HepG2 (cell line): Measurements from ENCODE around the gene NOTCH2. TPM values are rescaled to one million over a fixed set of nuclear protein-coding genes. Genes with fewer than 3 reads are reported as not detected.

Experiments
- ATAC-seq: fragments of 200-7000 bp; cut with Tn5 transposase; 3 replicates; pipeline ENCODE4 v1.9.1; 2020; ENCODE audit warnings: mild to moderate bottlenecking, moderate library complexity
- BruUV-seq: library from RNA; stranded (reverse); fragments of 400-500 nt; replicated peaks from 2 replicates; lab custom pipeline; 2021; lab: Mats Ljungman, UMichigan
- CTCF ChIA-PET: fragments of 300-600 bp; formaldehyde crosslinking; extraction: SDS; loops from one replicate; lab custom pipeline; 2021; ENCODE audit warnings: low total read pairs, inconsistent platforms, low intra/inter-chr PET ratio; lab: Yijun Ruan, JAX
- POLR2A ChIA-PET: fragments of 350-600 bp; sonication (Branson Sonifier 250); formaldehyde crosslinking; loops from one replicate; lab custom pipeline; 2020; ENCODE audit warnings: antibody characterized with exemption, inconsistent platforms; lab: Yijun Ruan, JAX
- DNase-seq: peaks from one replicate; pipeline ENCODE4 v3.0.0-alpha.2; 2015; ENCODE audit warnings: low spot score
- FAIRE-seq: peaks from 3 replicates; lab custom pipeline; 2011; peaks lifted over from hg19 to GRCh38; lab: Jason Lieb, UNC
- H2AFZ ChIP-seq: one replicate; pipeline ENCODE4 v1.6.1; 2011; ENCODE audit warnings: low read length, inconsistent platforms
- H3K27ac ChIP-seq: fragments of 300-600 bp; 3 replicates; pipeline ENCODE4 v1.8.0; 2011; ENCODE audit warnings: mixed run types, mild to moderate bottlenecking, mixed read lengths, low read length, inconsistent platforms; ENCODE audit not compliant: insufficient read depth; ENCODE audit errors: extremely low read length
- H3K27me3 ChIP-seq, 2 experiments: fragments of 200-600 bp in 1 of 2; 2 replicates in 1 of 2; 3 replicates in 1 of 2; pipeline versions ENCODE4 v1.6.0 to v1.8.0; 2011; ENCODE audit warnings: low read length in 2 of 2, mild to moderate bottlenecking in 2 of 2, moderate library complexity in 2 of 2, inconsistent platforms in 1 of 2; ENCODE audit not compliant: insufficient read depth in 2 of 2, control insufficient read depth in 1 of 2
- H3K36me3 ChIP-seq, 2 experiments: fragments of 200-600 bp in 1 of 2; replicated peaks in 1 of 2; 2 replicates in 1 of 2; 3 replicates in 1 of 2; pipeline versions ENCODE4 v1.5.1 to v1.8.0; 2011; ENCODE audit warnings: low read length in 2 of 2, inconsistent platforms in 1 of 2; ENCODE audit not compliant: insufficient read depth in 2 of 2, control insufficient read depth in 1 of 2
- H3K4me1 ChIP-seq: 2 replicates; pipeline ENCODE4 v1.5.1; 2012; ENCODE audit warnings: low read length, inconsistent platforms; ENCODE audit not compliant: insufficient read depth
- H3K4me2 ChIP-seq: 2 replicates; pipeline ENCODE4 v1.6.0; 2011; ENCODE audit warnings: low read depth, low read length, inconsistent platforms
- H3K4me3 ChIP-seq, 3 experiments: fragments of 200-600 bp in 1 of 3; sonication (generic), shearing (Covaris generic) in 1 of 3; replicated peaks in 1 of 3; 2 replicates each; pipeline ENCODE4 v1.5.1; 2011 to 2016; ENCODE audit warnings: low read length in 3 of 3, inconsistent platforms in 2 of 3, low read depth in 2 of 3, mild to moderate bottlenecking in 2 of 3, control low read depth in 1 of 3, mixed read lengths in 1 of 3; ENCODE audit not compliant: insufficient read depth in 1 of 3
- H3K79me2 ChIP-seq: one replicate; pipeline ENCODE4 v1.6.1; 2011; ENCODE audit warnings: low read length, inconsistent platforms; ENCODE audit not compliant: insufficient read depth
- H3K9ac ChIP-seq: 2 replicates; pipeline ENCODE4 v1.6.0; 2011; ENCODE audit warnings: mild to moderate bottlenecking, low read depth, low read length, inconsistent platforms; ENCODE audit not compliant: insufficient read depth
- H3K9me3 ChIP-seq: 2 replicates; pipeline ENCODE4 v1.5.1; 2012; ENCODE audit warnings: mild to moderate bottlenecking, low read length
- H4K20me1 ChIP-seq: 2 replicates; pipeline ENCODE4 v1.6.0; 2011; ENCODE audit warnings: inconsistent platforms, mild to moderate bottlenecking, low read length, moderate library complexity; ENCODE audit not compliant: insufficient read depth
- HHEX ChIP-seq: IDR thresholded peaks from 2 replicates; pipeline ENCODE4 v1.6.1; 2016; ENCODE audit warnings: control low read depth
- JARID2 ChIP-seq: sonication (generic); formaldehyde crosslinking; IDR thresholded peaks from 2 replicates; pipeline ENCODE4 v1.8.1; 2023; ENCODE audit warnings: missing genetic modification reagents, inconsistent platforms; ENCODE audit not compliant: insufficient replicate concordance
- KLF12 ChIP-seq: sonication (generic); formaldehyde crosslinking; IDR thresholded peaks from 2 replicates; pipeline ENCODE4 v1.4.0; 2020; ENCODE audit warnings: missing genetic modification reagents, borderline replicate concordance
- MIER2 ChIP-seq: IDR thresholded peaks from 2 replicates; pipeline ENCODE4 v1.6.1; 2016; ENCODE audit warnings: missing biosample characterization, missing genetic modification reagents
- MYNN ChIP-seq: sonication (generic); formaldehyde crosslinking; IDR thresholded peaks from 2 replicates; pipeline ENCODE4 v1.4.0; 2020; ENCODE audit warnings: mild to moderate bottlenecking, low read depth, missing genetic modification reagents
- NAIF1 ChIP-seq: sonication (generic); formaldehyde crosslinking; IDR thresholded peaks from 2 replicates; pipeline ENCODE4 v1.5.0; 2020; ENCODE audit warnings: mild to moderate bottlenecking, missing genetic modification reagents, borderline replicate concordance
- NFYC ChIP-seq: IDR thresholded peaks from 2 replicates; pipeline ENCODE4 v1.6.1; 2016; ENCODE audit warnings: missing genetic modification reagents, missing compliant biosample characterization
- NR2F1 ChIP-seq, 2 experiments: fragments of 450-650 bp in 1 of 2; formaldehyde crosslinking in 1 of 2; IDR thresholded peaks; 2 replicates each; pipeline versions ENCODE4 v1.5.0 to v1.6.1; 2016 to 2020; ENCODE audit warnings: mild to moderate bottlenecking in 1 of 2, missing compliant biosample characterization in 1 of 2, missing genetic modification reagents in 1 of 2, moderate library complexity in 1 of 2
- RBAK ChIP-seq: sonication (generic); formaldehyde crosslinking; IDR thresholded peaks from 2 replicates; pipeline ENCODE4 v1.5.1; 2020; ENCODE audit warnings: mild to moderate bottlenecking, missing genetic modification reagents
- RORA ChIP-seq: sonication (generic); formaldehyde crosslinking; IDR thresholded peaks from 2 replicates; pipeline ENCODE4 v1.5.0; 2020; ENCODE audit warnings: mild to moderate bottlenecking, missing genetic modification reagents, moderate library complexity
- RXRB ChIP-seq: IDR thresholded peaks from 2 replicates; pipeline ENCODE4 v1.6.1; 2016; ENCODE audit warnings: borderline replicate concordance, missing genetic modification reagents, missing compliant biosample characterization
- TEAD3 ChIP-seq: optimal IDR thresholded peaks from 2 replicates; pipeline ENCODE3; 2016; ENCODE audit warnings: borderline replicate concordance
- TMF1 ChIP-seq: sonication (generic); formaldehyde crosslinking; IDR thresholded peaks from 2 replicates; pipeline ENCODE4 v1.8.1; 2022; ENCODE audit warnings: low read depth, missing genetic modification reagents
- TOE1 ChIP-seq: sonication (generic); formaldehyde crosslinking; IDR thresholded peaks from 2 replicates; pipeline ENCODE4 v1.4.0; 2020; ENCODE audit warnings: mild to moderate bottlenecking, missing genetic modification reagents
- ZFP1 ChIP-seq: IDR thresholded peaks from 2 replicates; pipeline ENCODE4 v1.6.1; 2016
- ZKSCAN8 ChIP-seq: IDR thresholded peaks from 2 replicates; pipeline ENCODE4 v1.6.1; 2016; ENCODE audit warnings: borderline replicate concordance, missing genetic modification reagents, missing compliant biosample characterization
- ZNF17 ChIP-seq: sonication (generic); formaldehyde crosslinking; IDR thresholded peaks from 2 replicates; pipeline ENCODE4 v1.5.0; 2020; ENCODE audit warnings: mild to moderate bottlenecking, missing genetic modification reagents
- ZNF552 ChIP-seq: sonication (generic); formaldehyde crosslinking; IDR thresholded peaks from 2 replicates; pipeline ENCODE4 v1.9.0; 2022; ENCODE audit warnings: missing genetic modification reagents, mild to moderate bottlenecking, borderline replicate concordance
- ZNF775 ChIP-seq: sonication (generic); formaldehyde crosslinking; IDR thresholded peaks from 2 replicates; pipeline ENCODE4 v1.4.0; 2020; ENCODE audit warnings: missing genetic modification reagents, mild to moderate bottlenecking, moderate library complexity, borderline replicate concordance
- WGBS: methylation state at CpG from one replicate; pipeline ENCODE4 v1.1.6; 2017; ENCODE audit warnings: low lambda C conversion rate; 5-methylcytosine and 5-hydroxymethylcytosine counted together
- in situ Hi-C: cut with HindIII; loops from 2 replicates; pipeline ENCODE4 v1.10.0; 2017; ENCODE audit warnings: low pct_unique_long_range_greater_than_20kb; ENCODE audit not compliant: extremely low pct_ligation_motif_present
- intact Hi-C: fragments of 100-400 bp; cut with micrococcal nuclease; formaldehyde crosslinking; loops from one replicate; pipeline ENCODE4 v1.10.0; 2022; ENCODE audit not compliant: unreplicated experiment
- polyA plus RNA-seq, 8 experiments: library from polyadenylated mRNA; depleted of rRNA in 3 of 8; stranded (reverse) in 7 of 8; unstranded in 1 of 8; fragments of >200 nt; fragmentation: Illumina TruSeq in 4 of 8; extraction: Trizol in 4 of 8; gene quantifications; 2 replicates each; pipeline versions ENCODE4 v1.2.1 to v1.2.3, GENCODE V29; 2011 to 2016; ENCODE audit warnings: low read depth in 4 of 8, missing spikeins in 1 of 8, mixed read lengths in 1 of 8; ENCODE audit not compliant: insufficient read depth in 1 of 8
- total RNA-seq, 5 experiments: library from RNA; depleted of rRNA; stranded (reverse); fragments of >200 nt; fragmentation: Illumina TruSeq; extraction: Trizol; gene quantifications; 2 replicates each; pipeline ENCODE4 v1.2.3, GENCODE V29; 2016; ENCODE audit warnings: low read depth in 1 of 5
- TF ChIP-seq, protein P1 (sequence below): sonication (generic); formaldehyde crosslinking; IDR thresholded peaks from 2 replicates; pipeline ENCODE4 v1.4.0; 2020; ENCODE audit warnings: missing genetic modification reagents

Gene NOTCH2
- total and polyA plus RNA-seq, 2 of the 13 experiments (the other 11 are each of a cell fraction or from before 2014, with no cell fraction given), result 4.0 to 11.4 TPM

DNA sequence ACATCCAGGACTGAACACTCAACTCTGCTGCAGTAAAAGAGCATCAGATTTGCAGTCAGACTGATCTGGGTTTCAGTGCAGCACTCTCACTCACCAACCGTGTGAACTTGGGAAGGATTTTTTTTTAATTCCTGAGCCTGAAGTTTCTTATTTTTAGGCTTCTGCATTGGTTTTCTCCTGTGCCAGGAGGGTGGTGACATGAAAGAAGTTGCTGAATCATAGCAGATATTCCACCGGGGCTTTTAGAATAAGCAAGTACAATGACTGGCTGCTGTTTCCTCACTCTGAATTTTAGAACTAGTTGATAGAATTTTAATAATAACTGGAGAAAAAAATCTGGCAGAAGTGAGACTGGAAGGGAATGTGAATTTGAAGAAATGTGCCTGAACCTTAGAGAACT, 184.8 kb downstream of the NOTCH2 start:
- peaks cover 0 to 11% of the 10 kb centered on the region in 2 experiments; a peak in 3 of 5 replicates for H3K27me3 ChIP-seq
- H4K20me1 ChIP-seq, result no peaks in the 10 kb centered on the region
- H3K79me2 ChIP-seq, result no peaks in the 10 kb centered on the region
- BruUV-seq, result no TSS peak
- FAIRE-seq, result no peak
- intact Hi-C loops (no loop called here), in situ Hi-C loops (no loop called here)
- H3K9me3 ChIP-seq, result no peaks in the 10 kb centered on the region
- no peaks in the 10 kb centered on the region for H3K36me3 ChIP-seq
- POLR2A ChIA-PET, result no interaction called here
- no peaks in the 10 kb centered on the region for H3K4me1 ChIP-seq
- DNase-seq, result no peak
- WGBS, result 32% methylated on average over 2 of the region's 2 CpGs
- no peak for TF ChIP-seq RXRB
- no peak for TF ChIP-seq TOE1 (CRISPR knock-in tag)
- TF ChIP-seq MIER2 (CRISPR knock-in tag), result no peak
- TF ChIP-seq TMF1 (CRISPR knock-in tag), result no peak
- TF ChIP-seq HHEX (CRISPR knock-in tag), result no peak
- TF ChIP-seq TEAD3 (CRISPR knock-in tag), result no peak
- TF ChIP-seq MYNN (CRISPR knock-in tag), result no peak
- H3K9ac ChIP-seq, result no peak overlapping the region
- H3K4me2 ChIP-seq, result no peak overlapping the region
- H3K4me3 ChIP-seq, result no peak overlapping the region
- H2AFZ ChIP-seq, result no peak overlapping the region
- no peak overlapping the region for H3K27ac ChIP-seq
- CTCF ChIA-PET, result no interaction called here
- no peak for ATAC-seq

DNA sequence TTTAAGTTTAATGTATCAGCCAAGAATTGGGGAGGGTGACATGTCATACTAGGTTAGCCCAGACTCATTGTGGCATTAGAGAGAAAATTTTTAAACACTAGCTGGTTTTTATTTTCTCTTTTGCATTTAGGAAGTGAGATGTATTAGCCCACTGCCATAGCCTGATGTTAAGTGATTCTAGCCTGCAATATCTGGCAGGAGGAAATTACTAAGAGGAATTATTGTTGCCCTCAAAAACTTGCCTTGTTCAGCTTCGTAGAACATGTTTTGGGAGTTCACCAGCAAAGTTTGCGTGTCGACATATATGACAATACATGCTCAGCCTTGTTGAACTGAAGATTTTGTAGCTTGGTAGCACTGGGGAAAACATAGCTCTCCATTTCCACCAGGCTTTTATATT, 185.6 kb downstream of the NOTCH2 start:
- no peak overlapping the region for H3K4me3 ChIP-seq
- no TSS peak for BruUV-seq
- TF ChIP-seq NAIF1 (CRISPR knock-in tag) (no peak), NFYC (CRISPR knock-in tag) (no peak), JARID2 (CRISPR knock-in tag) (no peak), RBAK (CRISPR knock-in tag) (no peak), NR2F1 (CRISPR knock-in tag; IDR thresholded peaks at IDR 0.05) (no peak), ZNF17 (CRISPR knock-in tag) (no peak), ZNF775 (CRISPR knock-in tag) (no peak), ZNF552 (CRISPR knock-in tag) (no peak), ZKSCAN8 (CRISPR knock-in tag) (no peak), ZFP1 (CRISPR knock-in tag) (no peak), RORA (no peak), KLF12 (no peak)
- TF ChIP-seq, protein P1, sequence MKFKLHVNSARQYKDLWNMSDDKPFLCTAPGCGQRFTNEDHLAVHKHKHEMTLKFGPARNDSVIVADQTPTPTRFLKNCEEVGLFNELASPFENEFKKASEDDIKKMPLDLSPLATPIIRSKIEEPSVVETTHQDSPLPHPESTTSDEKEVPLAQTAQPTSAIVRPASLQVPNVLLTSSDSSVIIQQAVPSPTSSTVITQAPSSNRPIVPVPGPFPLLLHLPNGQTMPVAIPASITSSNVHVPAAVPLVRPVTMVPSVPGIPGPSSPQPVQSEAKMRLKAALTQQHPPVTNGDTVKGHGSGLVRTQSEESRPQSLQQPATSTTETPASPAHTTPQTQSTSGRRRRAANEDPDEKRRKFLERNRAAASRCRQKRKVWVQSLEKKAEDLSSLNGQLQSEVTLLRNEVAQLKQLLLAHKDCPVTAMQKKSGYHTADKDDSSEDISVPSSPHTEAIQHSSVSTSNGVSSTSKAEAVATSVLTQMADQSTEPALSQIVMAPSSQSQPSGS (CRISPR knock-in tag), result no peak
- no peak overlapping the region for H3K4me2 ChIP-seq
- H2AFZ ChIP-seq, result no peak overlapping the region
- H3K79me2 ChIP-seq, result no peaks in the 10 kb centered on the region
- FAIRE-seq (no peak), ATAC-seq (no peak), DNase-seq (no peak)
- WGBS, result 43% methylated on average over 3 of the region's 3 CpGs
- no peak overlapping the region for H3K9ac ChIP-seq
- intact Hi-C loops (no loop called here), in situ Hi-C loops (no loop called here)
- H4K20me1 ChIP-seq, result no peaks in the 10 kb centered on the region
- ChIA-PET POLR2A (no interaction called here), CTCF (no interaction called here)
- no peaks in the 10 kb centered on the region for H3K4me1 ChIP-seq
- H3K27ac ChIP-seq, result no peak overlapping the region
- H3K9me3 ChIP-seq, result no peaks in the 10 kb centered on the region
- no peaks in the 10 kb centered on the region for H3K36me3 ChIP-seq
- H3K27me3 ChIP-seq, result peaks cover 0 to 13% of the 10 kb centered on the region in 2 experiments; a peak in 3 of 5 replicates
